ENCODE measurements around the gene KCNH1. TPM values are rescaled to one million over a fixed set of nuclear protein-coding genes. Genes with fewer than 3 reads are reported as not detected.

KCNH1 gene
- total and polyA plus RNA-seq, 2 of the 4 experiments (the other 2 are of a cell fraction) = 0.27 to 0.54 TPM

GRCh38 chr1:210899676-210900075, 234.3 kb downstream of the KCNH1 start:
- in situ Hi-C loops (cut with MboI; ENCODE audit: low sequenced_read_pairs) = no loop called here
- H3K4me2 ChIP-seq (ENCODE audit: low read depth, low read length) = no peak overlapping the region
- TF ChIP-seq USF2 (IDR thresholded peaks at IDR 0.05; ENCODE audit: low read depth, low read length) = no peak
- no peaks in the 10 kb centered on the region for H3K4me1 ChIP-seq (ENCODE audit: control insufficient read depth, insufficient read depth, low read length)
- no peak overlapping the region for H2BK120ac ChIP-seq (ENCODE audit: low read depth, low read length)
- H3K56ac ChIP-seq (ENCODE audit: extremely low read depth, insufficient read depth, low read length) = no peak overlapping the region
- no peak overlapping the region for H3K23ac ChIP-seq (ENCODE audit: low read depth, low read length)
- H4K20me1 ChIP-seq (ENCODE audit: insufficient read depth, low read length) = no peaks in the 10 kb centered on the region
- no peak overlapping the region for H2BK15ac ChIP-seq (ENCODE audit: low read depth, low read length)
- no peak for DNase-seq
- H2BK20ac ChIP-seq (ENCODE audit: low read depth, low read length) = no peak overlapping the region
- H3K27ac ChIP-seq (ENCODE audit: insufficient read depth, low read length) = no peak overlapping the region
- no peaks in the 10 kb centered on the region for H3K9me3 ChIP-seq (ENCODE audit: control insufficient read depth, insufficient read depth, low read length)
- BruUV-seq (replicated peaks) = no TSS peak
- no CpG with 5 or more reads among the region's 2 CpGs for WGBS, 2 experiments (ENCODE audit: extremely low coverage in 2 of 2, insufficient read length in 1 of 2)
- POLR2A ChIA-PET (ENCODE audit: unreplicated experiment) = no interaction called here
- H2AFZ ChIP-seq (replicated peaks; ENCODE audit: low read length, poor library complexity) = no peak overlapping the region
- intact Hi-C loops (cut with micrococcal nuclease) = no loop called here
- no peak overlapping the region for H3K9ac ChIP-seq (ENCODE audit: low read depth, low read length)
- CTCF ChIA-PET = no interaction called here
- H3K36me3 ChIP-seq (ENCODE audit: control insufficient read depth, insufficient read depth, low read length) = no peaks in the 10 kb centered on the region
- H3K14ac ChIP-seq (replicated peaks; ENCODE audit: low read depth, low read length) = no peak overlapping the region
- H3K18ac ChIP-seq (ENCODE audit: low read depth, low read length) = no peak overlapping the region
- no peak overlapping the region for H3K4me3 ChIP-seq (ENCODE audit: insufficient read depth, low read depth, low read length)
- no peak overlapping the region for H3K4ac ChIP-seq (ENCODE audit: low read depth, low read length)
- H4K5ac ChIP-seq (ENCODE audit: low read depth, low read length) = no peak overlapping the region
- no peak for ATAC-seq (ENCODE audit: low read depth)
- H3K27me3 ChIP-seq (ENCODE audit: control insufficient read depth, insufficient read depth, low read length) = no peaks in the 10 kb centered on the region
- dilution Hi-C loops (cut with HindIII; ENCODE audit: low sequenced_read_pairs, unreplicated experiment) = no loop called here
- H2AK9ac ChIP-seq (replicated peaks; ENCODE audit: low read depth, low read length, poor library complexity) = no peak overlapping the region
- no peak overlapping the region for H2BK5ac ChIP-seq (ENCODE audit: low read depth, low read length, poor library complexity, severe bottlenecking)
- H4K8ac ChIP-seq (ENCODE audit: low read depth in 2 of 2, low read length in 2 of 2) = no peak overlapping the region
- H4K91ac ChIP-seq (ENCODE audit: insufficient read depth, low read depth, low read length) = no peak overlapping the region
- no peaks in the 10 kb centered on the region for H3K9me1 ChIP-seq (ENCODE audit: insufficient read depth, low read length)
- H3K79me1 ChIP-seq (ENCODE audit: low read depth in 1 of 2, low read length in 2 of 2) = no peaks in the 10 kb centered on the region
- no peak overlapping the region for H2AK5ac ChIP-seq (ENCODE audit: low read depth, low read length)
